Activated CD4-positive, alpha-beta T cell treated with anti-CD3 and anti-CD28 coated beads, Interleukin-2, Interleukin-4, amounts not matched to agents 100 ng/mL and 50 ng/mL, durations not matched to agents 16 hours and 8 hours (primary cell): ENCODE data around the gene CASTOR1.

ENCODE experiments used
- DNase-seq: peaks from one replicate; pipeline ENCODE4 v3.0.0-alpha.2; 2020; ENCODE audit warnings: low spot score

Gene CASTOR1

DNA sequence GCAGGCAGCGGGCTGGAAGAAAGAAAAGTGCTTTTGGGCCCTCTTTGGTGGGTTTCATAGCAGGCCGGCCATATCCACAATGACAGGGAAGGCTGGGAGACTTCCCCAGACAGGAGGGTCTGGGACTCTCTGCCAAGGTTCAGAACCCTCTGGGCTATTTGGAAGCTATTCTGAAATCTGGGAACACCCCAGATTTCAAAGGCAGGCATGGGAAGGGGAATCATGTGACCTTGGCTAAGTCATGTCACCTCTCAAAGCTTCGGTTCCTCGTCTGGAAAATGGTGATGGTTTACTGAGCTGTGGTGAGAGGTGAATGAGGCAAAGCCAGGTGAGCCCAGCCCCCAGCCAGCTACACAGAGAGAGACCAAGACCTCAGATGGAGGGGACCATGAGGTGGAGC lies 4.6 kb downstream of the CASTOR1 start:
- no peak for DNase-seq

DNA sequence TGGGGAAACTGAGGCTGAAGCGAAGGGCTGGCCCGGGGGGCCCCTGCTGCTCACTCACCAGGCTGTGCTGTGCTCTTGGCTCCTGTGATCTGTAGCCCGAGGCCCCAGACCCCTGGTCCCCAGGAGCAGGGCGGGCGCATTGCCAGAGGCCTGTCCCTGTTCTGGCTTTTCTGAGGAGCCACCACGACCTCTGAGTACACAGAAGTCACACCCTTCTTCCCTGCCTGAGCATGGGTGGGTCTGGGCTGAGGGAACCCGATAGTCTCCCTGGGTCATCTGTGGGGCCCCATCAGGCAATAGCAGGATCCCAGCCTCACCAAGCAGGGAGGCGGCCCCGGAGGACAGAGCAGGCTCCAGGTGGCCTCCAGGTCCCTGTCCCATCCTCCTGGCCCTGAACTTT lies 5.1 kb downstream of the CASTOR1 start:
- DNase-seq: no peak

DNA sequence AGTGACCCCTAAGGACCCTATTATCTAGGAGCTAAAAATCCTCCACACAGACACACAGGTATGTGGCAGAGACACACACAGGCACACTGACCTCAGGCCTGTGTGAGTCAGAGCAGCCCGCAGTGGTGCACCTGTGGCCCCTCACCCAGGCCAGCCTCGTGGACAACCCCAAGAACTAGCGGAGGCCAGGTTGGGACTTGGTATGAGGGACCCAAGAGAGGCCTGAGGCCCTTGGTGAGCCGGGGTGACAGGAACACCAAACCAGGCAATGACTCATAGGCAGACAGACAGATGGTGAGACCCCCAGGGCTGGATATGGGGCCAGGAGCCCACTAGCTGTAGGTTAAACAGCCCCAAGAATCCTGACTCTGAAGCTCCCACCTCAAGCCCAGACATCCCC lies 6.0 kb downstream of the CASTOR1 start:
- DNase-seq: no peak

DNA sequence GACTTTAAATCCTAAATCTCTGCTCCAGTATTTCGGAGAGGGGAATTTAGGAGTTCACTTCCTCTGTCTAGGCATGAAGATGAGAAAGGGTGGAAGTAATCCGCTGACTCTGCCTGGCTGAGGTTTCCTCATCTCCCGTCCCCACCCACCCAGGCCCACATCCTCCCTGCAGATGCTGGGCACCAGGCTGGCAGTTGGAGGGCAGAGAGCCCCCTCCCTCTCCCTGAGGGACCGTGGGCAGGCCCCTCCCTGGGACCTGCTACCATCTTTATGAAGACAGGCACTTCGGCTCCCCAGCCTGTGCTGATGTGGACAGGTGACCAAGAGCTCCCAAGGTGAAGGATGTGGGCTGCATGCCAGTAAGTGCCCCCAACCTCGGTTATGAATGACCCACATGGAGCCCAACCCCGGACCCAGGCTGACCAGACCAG lies 6.7 kb downstream of the CASTOR1 start:
- DNase-seq: no peak

DNA sequence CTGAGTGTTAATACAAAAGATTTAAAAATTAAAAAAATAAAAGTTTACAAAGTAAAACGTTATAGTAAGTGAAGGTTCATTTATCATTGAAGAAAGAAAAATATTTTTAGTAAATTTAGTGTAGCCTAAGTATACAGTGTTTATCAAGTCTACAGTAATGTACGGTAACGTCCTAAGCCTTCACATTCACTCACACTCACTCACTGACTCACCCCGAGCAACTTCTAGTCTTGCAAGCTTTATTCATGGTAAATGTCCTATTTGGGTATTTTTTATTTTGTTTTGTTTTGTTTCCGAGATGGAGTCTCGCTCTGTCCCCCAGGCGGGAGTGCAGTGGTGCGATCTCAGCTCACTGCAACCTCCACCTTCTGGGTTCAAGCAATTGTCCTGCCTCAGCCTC lies 8.8 kb downstream of the CASTOR1 start:
- no peak for DNase-seq

DNA sequence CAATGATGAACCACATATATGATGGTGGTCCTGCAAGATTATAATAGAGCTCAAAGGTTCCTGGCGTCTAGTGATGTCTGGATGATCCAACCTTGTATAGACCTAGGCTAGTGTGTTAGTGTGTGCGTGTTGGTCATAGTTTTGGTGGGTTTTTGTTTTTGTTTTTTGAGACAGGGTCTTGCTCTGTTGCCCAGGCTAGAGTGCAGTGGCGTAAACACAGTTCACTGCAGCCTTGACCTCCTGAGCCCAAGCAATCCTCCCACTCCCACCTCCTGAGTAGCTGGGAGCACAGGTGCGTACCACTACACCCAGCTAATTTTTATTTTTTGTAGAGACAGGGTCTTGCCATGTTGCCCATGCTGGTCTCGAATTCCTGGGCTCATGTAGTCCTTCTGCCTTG lies 9.4 kb downstream of the CASTOR1 start:
- DNase-seq: no peak

DNA sequence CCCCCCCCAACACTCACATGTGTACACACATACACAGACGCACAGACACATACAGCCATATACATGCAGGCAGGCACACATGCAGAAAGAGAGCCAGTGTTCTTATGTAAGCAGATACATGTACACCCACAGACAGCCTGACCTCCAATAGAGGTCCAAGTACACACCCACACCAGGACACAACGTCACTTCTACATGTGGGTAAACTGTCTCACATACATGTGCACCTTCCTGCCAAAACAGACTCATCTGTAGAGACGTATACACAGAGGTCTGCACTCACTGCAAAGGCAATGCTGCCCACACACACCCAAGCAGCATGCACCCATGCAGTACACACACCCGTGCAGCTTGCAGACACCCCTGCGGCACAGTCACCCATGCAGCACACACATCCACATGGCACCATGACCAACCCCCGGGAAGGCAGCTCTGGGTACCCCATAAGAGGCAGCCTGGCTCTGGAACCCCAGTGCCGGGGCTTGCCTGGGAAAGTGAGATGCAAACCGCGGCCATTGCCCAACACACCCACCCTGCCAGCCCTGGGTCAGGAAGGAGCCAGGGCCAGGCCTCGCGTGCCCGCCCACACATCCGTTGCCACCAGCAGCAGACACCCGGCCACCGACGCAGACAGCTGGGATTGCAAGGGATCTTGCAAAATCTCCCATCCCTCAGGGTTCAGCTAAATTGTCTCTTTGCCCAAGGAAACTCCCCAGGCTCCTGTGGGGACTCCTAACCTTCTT lies 10.1 kb downstream of the CASTOR1 start:
- DNase-seq: no peak

DNA sequence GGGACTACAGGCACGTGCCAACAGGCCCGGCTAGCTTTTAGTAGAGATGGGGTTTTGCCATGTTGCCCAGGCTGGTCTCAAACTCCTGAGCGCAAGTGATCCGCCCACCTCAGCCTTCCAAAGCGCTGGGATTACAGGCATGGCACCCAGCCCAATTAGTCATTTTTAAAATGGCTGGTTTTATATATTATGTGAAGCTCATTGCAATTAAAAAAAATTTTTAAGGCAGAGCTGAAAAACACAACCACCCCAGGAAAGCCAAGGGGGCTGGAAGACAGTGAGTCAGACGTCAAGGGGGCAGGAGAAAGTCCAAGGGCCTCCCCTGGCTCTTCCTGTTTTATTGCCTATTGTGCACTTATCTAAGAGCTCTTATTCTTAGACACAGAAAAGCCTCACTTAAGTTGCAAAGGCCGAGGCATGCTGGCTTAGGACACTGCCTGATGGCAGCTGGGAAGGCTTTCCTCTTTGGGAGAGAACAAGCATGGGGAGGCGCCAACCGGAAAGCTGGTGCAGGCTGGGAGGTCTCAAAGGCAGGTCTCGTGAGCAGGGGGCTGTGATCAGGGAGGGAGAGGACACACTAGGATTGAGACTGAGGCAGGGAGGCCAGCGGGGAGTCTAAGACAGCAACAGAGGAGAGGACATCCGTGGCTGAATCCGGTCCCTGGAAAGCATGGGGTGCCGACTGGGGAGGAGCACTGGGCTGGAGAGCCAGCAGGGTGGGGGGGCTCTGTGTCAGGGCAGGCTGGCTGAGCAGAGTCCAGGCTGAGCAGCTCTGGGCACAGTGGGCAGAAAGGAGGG lies 11.6 kb downstream of the CASTOR1 start:
- no peak for DNase-seq

DNA sequence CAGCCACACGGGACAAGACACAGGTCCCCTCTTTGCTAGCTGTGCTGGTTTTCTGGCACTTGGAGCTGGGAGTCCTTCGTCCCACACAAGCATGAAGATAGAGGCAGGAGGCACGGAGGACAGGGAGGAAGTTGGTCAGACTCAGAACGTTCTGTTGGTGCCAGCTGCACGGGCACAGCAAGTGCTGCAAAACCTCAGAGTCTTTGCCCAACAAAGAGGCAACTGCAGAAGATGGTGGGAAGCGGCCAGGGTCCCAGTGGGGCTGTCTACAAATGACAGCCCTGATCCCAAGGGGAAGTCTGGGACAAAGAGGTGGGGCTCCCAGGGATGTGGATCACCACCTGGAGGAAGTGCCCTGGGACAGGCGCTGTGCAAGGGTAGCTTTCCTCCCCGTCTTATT lies 13.3 kb downstream of the CASTOR1 start:
- no peak for DNase-seq

DNA sequence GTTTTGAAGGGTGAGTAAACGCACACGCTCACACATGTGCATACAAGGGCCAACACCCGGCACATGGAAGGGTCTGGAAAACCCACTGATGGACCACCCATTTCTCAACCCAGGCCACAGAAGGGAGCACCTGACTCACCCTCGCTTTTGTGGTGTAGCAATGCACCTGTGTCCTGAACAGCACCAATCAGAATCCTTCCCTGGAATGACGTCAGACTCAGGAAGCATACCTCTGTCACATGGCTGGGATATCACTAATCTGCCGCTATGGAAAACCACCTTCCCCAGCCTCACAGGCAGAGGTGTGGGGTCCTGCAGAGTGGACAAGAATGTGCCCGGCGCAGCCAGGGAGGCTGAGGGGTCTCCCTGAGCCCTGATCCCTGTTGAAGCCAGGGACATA lies 13.7 kb downstream of the CASTOR1 start:
- DNase-seq: no peak

DNA sequence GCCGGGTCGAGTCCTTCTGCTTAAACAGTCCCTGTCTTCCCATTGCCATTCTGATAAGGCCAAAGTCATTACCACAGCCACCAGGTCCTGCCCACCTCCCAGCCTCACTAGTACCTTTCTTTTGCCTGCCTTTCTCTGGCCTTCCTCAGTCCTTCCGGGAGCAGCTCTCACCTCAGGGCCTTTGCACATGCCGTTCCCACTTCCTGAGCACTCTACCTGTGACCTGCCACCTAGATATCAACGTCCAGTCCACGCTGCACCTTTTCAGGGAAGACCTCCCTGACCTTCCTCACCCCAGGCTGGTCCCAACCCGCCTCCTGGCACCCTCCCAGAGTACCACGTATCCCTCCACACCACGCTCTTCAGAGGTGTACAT lies 14.9 kb downstream of the CASTOR1 start:
- no peak for DNase-seq

DNA sequence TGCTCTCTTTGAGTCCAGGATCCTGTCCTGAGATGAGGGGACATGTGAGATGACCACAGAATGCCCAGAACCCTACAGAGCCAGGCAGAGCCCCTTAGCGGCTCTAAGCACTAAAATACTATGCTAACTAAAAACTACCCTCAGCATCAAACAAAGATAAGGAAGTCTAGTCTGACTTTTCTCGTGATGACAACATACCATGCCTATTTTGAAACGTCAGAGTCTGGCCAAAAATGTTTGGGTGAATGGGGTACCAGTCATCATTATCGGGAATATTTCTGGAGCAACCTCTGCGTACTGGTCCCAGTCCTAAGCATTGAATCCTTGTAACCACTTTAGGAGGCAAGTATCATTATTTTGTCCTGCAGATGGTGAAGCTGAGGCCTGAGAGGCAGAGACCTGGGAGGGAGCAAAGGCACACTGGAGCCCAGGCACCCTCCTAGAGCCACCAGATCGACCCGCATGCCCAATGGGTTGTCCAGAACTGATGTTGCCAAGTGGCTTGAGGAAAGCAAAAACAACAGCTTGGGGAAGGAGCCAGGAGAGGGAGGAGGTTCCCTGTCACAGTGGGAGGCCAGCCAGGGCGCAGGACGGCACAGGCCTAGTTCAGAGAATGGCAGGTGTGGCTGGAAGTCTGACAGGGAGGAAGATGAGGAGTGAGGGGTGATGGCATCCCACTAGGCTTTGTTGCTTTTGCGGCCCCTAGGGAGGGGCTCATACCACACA lies 15.4 kb downstream of the CASTOR1 start:
- no peak for DNase-seq

DNA sequence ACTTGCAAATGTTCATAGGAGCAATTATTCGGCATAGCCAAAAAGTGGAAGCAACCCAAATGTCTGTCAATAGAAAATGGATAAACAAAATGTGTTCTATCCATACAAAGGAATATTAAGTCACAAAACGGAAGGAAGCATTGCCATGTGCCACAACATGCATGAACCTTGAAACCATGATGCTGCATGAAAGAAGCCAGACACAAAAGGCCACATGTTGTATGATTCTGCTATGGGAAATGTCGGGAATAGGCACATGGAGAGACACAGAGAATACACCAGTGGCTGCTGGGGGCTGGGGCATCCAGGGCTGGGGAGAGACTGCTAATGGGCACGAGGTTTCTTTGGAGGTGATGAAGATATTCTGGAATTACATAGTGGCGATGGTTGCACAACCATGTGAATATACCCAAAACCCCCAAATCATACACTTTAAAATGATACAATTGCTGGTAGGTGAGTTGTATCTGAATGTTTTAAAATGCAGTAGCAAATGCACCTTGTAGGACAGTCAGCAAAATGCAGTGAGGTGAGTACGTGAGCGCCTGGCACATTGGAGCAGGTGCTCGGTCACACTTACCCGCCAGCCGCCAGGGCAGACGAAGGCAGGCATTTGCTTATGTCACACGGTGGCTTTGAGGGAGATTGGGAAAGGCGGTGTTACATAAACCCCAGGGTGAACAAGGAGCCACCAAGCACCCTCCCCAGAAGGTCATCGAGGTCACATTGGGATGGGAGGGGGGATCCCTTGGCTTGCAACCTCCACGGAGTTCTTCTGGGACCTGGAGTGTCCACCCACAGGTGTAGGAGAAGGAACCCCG lies 16.3 kb downstream of the CASTOR1 start:
- no peak for DNase-seq

DNA sequence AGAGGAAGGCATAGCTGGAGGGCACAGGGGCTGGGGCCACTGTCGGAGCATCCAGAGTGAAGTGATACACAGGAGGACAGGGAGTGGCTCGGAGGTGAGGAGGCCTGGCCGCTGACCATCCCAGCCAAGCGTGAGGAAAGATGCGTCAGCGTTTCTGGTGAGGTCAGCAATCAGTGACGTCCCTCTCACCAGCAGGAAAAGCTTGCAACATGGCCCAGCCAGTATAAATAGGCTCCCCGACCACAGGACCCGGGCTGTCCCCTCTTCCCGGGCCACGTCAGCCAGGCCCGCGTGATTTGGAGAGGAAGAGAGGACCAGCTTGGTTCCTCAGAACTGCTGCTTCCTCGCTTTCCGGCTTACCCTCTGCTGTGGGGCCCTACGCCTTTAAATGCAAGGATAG lies 18.5 kb downstream of the CASTOR1 start:
- DNase-seq: no peak

DNA sequence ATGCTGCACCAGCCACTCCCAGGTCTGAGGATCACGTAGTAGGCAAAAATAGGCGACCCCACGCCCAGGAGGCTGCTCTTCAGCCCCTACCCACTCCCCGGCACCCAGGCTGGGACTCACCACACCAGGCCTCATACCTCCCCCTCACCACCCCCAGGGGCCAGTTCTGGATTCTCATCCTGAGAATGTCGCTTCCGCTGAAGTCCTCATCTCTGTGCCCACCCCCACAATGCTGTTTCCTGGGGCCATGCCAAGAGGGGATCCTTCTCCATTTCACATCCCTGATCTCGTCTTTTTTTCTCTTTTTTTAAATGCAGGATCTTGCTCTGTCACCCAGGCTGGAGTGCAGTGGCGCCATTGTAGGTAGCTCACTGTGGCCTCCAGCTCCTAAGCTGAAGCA lies 21.0 kb downstream of the CASTOR1 start:
- no peak for DNase-seq

DNA sequence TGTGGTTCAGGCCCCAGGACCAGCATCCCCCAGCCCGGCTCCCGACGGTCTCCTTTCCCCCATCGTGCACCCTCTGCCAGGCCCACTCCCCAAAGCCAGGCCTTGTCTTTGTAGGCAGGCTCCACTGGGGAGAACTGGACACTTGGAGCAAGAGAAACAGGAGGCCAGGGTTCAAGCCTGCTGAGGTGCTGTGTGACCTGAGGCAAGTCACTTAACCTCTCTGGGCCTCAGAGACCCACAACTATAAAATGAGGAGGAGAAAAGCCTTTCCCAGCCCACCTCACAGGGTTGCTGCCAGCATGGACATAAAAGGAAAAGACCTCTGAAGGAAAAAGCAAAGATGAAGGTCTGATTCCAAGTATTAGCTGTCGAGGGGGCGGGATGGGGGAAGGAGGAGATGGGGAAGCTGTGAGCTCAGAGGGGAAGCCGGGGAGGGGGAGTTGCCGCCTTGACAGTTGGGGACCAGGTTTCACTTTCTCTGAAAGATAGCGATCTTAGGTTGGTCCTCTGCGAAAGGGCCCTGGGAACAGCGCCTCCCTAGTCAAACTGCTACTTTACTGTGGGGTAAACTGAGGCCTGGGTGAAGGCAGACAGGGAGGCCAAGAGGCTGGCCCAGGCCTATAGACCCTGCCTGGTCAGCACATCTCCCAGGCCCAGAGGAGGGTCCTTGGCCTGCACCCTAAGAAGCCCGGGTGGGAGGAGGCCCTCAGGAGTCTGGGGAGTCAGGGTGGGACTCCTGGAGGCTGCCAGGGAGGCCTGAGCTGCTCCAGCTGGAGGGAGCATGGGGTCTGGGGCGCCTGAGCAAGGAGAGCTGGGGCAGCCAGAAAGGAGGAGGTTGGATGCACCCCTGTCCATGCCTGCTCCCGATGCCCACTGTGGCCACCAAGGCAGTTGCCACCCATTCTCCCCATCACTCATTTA lies 21.7 kb downstream of the CASTOR1 start:
- DNase-seq: peak; percentile 81

DNA sequence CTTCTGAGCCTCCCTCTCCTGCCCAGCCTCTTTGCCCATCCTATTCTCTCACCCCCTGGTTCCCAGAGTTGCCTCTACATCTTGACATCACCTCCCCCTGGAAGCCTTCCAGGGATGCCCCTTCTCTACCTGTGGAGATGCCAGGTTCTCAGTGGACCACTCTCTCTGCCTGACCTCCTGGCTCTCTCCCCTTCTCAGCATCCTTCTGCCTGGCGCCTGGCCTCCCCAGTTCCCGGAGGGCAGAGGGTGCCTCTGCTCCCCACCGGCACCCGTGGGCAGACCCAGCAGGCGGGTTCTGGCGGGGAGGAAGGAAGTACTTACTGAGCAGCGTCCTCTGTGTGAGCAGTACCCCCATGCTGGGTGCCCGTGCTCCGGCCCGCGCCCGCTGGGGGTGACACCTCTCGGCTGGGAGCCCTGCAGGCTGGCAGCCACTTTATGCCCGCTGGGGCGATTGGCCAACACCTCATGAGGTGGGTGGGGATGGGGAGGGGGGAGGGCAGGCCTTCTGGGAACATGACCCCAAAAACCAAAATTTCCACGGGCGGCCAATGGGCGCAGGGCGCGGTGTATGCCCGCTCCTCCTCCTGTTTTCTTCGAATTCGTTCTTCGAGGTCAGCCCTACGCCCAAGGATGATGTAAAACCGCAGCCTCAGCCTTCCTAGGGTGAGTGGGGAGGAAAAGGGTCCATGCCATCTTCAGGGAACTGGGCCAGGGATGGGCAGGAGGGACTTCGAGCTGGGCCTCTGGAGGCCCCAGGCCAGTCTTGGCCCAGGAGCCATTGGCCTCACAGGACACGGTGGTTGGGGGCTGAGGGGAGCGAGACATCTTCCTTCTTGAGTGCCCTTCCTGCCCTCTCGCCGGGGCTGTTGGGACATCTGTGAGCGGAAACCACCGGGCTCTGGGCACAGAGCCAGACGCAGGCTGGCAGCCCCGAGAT lies 22.6 kb downstream of the CASTOR1 start, which contains the start of gene OSM:
Gene OSM, minus strand, starts transcription at position 407 of the 937 bp plus-strand sequence. Its CDS starts 52 bp downstream, at position 355.
- DNase-seq: peak; percentile 94

DNA sequence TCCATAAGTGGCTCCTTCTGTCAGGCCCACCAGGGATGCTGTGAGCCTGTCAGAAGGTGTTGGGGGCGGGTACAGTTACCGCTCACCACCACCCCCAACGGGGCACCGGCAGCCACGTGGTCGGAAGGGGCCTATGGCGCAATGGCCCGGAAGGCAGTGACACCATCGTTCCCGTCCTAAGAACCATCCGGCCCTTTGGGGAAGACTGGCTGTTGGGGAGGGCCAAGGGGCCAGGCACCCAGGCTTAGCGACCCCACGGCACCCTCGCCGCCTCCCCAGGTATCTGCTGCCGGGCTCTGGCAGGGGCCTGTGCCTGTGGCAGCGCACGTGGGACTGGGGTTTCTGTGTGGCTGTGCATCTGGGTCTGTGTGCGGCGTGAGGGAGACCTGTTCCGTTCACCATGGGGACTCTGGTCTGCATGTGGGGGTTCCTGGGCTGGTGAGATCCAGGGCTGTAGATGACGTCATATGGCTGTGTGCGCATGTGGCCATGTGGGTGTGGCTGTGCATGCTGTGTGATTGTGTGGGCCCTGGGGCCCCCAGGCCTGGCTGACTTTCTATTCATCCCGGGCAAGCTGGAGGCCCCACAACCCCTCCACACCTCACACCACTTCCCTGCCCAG lies 23.4 kb downstream of the CASTOR1 start:
- peak; percentile 89 for DNase-seq

DNA sequence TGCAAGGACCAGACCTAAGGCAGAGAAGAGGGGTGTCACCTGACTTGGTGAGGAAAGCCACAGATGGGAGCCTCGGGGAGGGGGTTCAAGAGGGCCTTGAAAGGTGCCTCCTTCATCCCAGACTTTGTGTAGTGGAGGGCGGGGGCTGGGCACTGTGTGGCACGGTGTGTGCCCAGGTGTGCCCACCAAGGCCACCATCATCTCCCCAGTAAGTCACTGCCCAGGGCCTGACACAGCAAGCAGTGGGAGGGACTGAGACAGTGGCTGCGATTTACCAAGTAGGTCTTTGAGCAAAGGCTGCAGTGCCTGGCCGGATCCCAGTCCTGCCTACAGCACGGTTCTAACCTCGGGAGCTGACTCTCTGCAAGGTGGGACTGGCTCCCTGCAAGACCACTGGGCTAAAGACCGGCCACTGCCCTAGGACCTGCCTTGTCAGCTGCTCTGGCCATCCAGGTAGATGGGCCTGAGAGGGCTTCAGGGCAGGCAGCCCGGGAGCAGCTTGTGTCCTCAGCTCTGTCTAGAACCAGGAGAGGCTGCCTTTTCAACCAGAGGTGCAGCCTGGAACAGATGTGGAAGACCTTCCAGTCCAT lies 24.1 kb downstream of the CASTOR1 start:
- peak; percentile 34 for DNase-seq
